GM19463 (cell line): ENCODE measurements around the gene TLCD3B.

Experiments used
- ATAC-seq: cut with Tn5 transposase; IDR thresholded peaks from one replicate; pipeline ENCODE4 v1.9.1; 2021; ENCODE audit warnings: mild to moderate bottlenecking, moderate library complexity; ENCODE audit not compliant: unreplicated experiment

Gene TLCD3B

GRCh38 chr16:29991571-29991904 is 39.5 kb downstream of the TLCD3B start:
- no peak for ATAC-seq

- ATAC-seq, result no peak
Observed at GRCh38 chr16:29990883-29991570, 40.0 kb downstream of the TLCD3B start.

GRCh38 chr16:29990034-29990433 is 41.0 kb downstream of the TLCD3B start:
- no peak for ATAC-seq

- ATAC-seq, result no peak
Observed at GRCh38 chr16:29989111-29989858, 41.8 kb downstream of the TLCD3B start.

- ATAC-seq, result no peak
Observed at GRCh38 chr16:29988346-29989075, 42.6 kb downstream of the TLCD3B start.

GRCh38 chr16:29987371-29988085 is 43.5 kb downstream of the TLCD3B start:
- ATAC-seq, result no peak

GRCh38 chr16:29986931-29987330 is 44.1 kb downstream of the TLCD3B start:
- no peak for ATAC-seq

- no peak for ATAC-seq
Observed at GRCh38 chr16:29986231-29986630, 44.8 kb downstream of the TLCD3B start.

- no peak for ATAC-seq
Observed at GRCh38 chr16:29985271-29985811, 45.7 kb downstream of the TLCD3B start.

- ATAC-seq, result no peak
Observed at GRCh38 chr16:29984764-29985147, 46.3 kb downstream of the TLCD3B start.

- ATAC-seq, result no peak
Observed at GRCh38 chr16:29984137-29984763, 46.8 kb downstream of the TLCD3B start.

- no peak for ATAC-seq
Observed at GRCh38 chr16:29983420-29984136, 47.5 kb downstream of the TLCD3B start.

GRCh38 chr16:29982560-29983419 is 48.3 kb downstream of the TLCD3B start:
- no peak for ATAC-seq

- ATAC-seq, result no peak
Observed at GRCh38 chr16:29978564-29979270, 52.4 kb downstream of the TLCD3B start.

- no peak for ATAC-seq
Observed at GRCh38 chr16:29978081-29978480, 53.0 kb downstream of the TLCD3B start.

GRCh38 chr16:29977063-29977825 is 53.8 kb downstream of the TLCD3B start:
- ATAC-seq, result no peak

GRCh38 chr16:29975811-29976511 is 55.1 kb downstream of the TLCD3B start:
- no peak for ATAC-seq
